Inferior parietal cortex (tissue), 1 donor: ENCODE data around the gene XIRP2.

Experiments used
- DNase-seq: peaks from one replicate; pipeline ENCODE4 v3.0.0-alpha.2; 2016; ENCODE audit errors: extremely low spot score

The XIRP2 gene

DNA sequence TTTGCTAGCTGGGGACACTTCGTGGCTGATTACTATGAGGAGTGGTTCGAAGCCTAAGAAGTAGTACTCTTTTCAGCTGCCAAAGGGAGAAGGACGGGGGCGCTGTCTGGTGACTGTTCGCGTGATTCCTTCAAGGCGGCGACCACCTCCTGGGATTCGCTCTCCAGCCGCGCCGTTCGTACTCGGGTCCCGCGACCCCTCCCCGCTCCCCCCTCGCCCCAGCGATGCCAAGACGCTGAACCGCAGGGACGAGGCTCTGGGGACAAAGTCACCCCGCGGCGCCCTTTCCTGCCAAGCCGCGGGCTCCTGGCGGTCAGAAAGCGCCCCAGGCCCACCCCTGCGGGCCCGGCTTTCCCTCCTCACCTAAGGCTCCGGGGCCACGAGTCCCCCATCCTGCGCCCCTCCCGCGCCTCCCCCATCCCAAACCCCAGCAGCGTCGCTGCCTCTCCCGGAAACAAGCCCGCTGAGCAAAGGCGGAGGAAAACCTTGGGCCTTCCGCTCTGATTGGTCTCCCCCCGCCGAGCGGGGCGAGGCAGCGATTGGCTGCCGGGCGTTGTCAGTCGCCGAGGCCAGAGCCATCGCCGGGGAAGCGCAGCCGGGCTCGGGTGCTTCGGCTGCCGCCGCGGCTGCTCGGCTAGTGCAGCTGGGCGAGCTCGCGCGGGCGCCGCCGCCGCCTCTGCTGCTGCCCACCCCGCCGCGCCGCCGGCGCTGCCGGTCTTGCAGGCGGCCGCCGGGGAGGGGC, 404.3 kb downstream of the XIRP2 start, which contains the start of gene B3GALT1:
Gene B3GALT1 (plus strand): TSS at position 572 of the 742 bp plus-strand sequence.
- peak; percentile 85 for DNase-seq

DNA sequence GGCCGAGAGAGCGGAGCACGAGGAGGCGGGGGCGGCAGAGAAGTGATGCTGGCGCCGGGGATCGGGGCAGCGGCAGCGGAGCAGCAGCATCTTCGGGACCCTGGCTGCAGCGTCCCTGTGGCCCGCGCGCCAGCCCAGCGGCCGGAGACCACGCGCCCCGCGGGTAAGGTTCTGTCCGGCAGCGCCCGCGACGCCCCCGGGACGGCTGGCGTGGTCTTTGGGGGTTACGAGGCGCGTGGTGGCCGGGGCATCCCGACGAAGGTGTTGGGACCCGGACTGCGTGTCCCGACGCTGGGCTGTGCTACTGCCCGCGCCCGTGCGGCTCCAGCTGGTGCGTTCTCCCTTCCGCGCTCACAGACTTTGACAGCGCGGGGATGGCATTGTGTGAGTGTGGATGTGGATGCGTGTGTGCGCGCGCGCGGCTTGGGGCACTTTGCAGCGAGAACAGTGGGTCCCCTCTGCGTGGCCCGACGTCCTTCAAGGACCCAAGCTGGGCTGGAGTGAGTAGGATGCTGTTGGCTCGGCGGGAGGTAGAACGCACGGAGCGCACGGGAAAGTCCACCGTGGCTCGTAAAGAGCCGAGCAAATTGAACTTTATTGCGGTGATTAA, 405.0 kb downstream of the XIRP2 start:
- DNase-seq: peak; percentile 30

DNA sequence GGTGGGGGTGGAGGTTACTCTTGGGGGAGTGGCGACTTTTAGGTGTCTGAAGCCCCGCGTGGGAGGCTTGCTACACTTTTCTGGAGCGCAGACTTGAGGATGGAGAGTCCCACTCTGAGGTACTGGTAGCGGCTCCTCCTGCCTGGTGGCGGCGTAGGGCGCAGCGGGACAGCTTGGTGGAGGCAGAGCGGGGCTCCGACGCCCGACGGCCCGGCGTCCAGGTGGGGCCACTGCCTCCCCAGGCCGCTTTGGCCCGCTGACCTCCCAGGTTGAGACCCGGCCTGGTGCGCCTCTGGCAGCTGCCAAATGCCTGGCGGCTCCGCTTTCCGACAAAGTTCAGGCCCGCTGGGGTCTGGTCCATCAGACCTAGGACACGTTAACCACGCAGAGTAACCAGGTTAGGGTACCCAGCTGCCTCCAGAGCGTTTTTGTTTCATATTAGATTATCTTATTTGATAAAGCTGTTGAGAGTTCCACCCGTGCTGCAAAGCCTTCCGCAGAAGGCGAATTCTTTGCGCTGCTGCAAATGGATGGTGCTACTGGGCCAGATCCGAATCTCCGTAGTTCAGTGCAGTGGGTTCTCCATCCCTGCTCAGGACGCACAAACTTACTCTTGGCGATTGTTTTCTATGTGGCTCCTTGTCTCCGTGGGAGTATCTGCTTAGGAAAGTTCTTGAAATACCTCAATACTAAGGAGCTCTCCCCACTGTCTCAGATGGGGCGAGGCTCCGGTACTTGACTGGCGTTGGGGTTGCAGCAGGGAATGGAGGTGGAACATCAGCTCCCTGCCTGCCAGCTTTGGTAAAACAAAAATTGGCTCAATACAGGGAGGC, 405.9 kb downstream of the XIRP2 start:
- DNase-seq: peak; percentile 59

DNA sequence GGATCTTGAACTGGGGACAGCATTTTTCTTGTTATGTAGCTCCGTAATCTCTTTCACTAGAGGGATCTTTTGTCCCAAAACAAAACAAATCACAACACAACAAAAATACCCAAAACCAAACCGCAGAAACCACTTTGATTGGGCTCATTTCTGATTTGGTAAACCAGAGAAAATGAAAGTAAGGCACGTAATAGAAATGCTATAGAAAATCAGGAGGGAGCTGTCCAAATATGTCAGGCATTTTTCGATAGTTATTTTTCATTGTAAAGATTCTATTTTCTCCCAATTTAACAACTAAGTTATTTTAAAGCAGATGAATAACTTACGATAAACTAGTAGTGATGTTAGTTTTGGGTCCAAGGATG, 406.5 kb downstream of the XIRP2 start:
- no peak for DNase-seq

DNA sequence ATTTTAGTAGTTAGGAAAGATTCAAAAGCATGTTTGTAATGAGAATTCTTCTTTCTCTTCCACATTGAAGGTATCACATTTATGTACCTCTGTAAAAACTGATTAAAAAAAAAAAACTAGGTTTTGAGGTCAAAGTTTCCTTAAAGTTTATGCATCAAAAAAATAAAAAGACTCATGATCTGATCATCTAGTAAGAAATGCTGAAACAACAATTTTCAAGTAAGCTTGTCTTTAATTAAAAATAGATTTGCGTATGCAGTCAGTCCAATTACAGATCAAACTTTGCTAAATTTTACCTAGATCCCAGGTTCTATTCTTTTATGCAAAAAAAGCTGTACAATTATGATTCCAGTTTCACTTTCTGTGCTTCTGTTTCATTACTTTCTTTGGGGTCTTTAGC, 409.0 kb downstream of the XIRP2 start:
- no peak for DNase-seq

DNA sequence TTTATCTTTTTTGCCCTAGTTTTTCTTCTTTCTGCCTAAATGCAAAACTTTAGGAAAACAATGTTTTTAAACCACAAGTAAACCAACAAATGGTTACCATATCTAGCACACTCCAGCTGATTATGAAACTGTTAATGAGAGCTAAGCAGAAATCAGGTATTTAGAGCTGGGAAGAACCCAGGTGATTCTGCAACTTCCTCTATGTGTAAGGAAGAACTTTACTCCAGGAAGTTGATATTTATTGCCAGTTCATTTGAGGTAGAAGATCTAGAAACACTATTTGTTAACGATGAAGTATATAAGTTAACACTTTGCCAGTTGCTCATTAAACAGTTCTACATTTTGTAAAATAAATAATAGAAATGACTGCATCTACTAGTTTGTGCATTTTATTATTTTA, 409.7 kb downstream of the XIRP2 start:
- no peak for DNase-seq
